HEK293 (cell line): ENCODE results near the gene DLX2.

Source experiments
- CTCF ChIA-PET: fragments of 350-600 bp; formaldehyde crosslinking; extraction: SDS; loops from one replicate; lab custom pipeline; 2021; ENCODE audit warnings: antibody characterized with exemption; lab: Yijun Ruan, JAX
- POLR2A ChIA-PET: fragments of 300-600 bp; formaldehyde crosslinking; extraction: SDS; loops from one replicate; lab custom pipeline; 2020; ENCODE audit warnings: antibody characterized with exemption, inconsistent platforms; lab: Yijun Ruan, JAX
- H3K27ac ChIP-seq: fragments of 200-500 bp; sonication (Bioruptor generic); 2 replicates; pipeline ENCODE4 v1.5.1; 2014; ENCODE audit warnings: low read depth, low read length, control low read depth, inconsistent platforms; ENCODE audit errors: extremely low read depth
- H3K36me3 ChIP-seq, 2 experiments: fragments of 200-500 bp in 1 of 2; sonication (Bioruptor generic) in 1 of 2; 1 replicate in 1 of 2; 2 replicates in 1 of 2; pipeline ENCODE4 v1.5.1; 2014 to 2017; ENCODE audit warnings: inconsistent platforms in 2 of 2, low read length in 2 of 2; ENCODE audit not compliant: control insufficient read depth in 2 of 2, insufficient read depth in 1 of 2
- H3K4me1 ChIP-seq: fragments of 200-500 bp; sonication (Bioruptor generic); 2 replicates; pipeline ENCODE4 v1.5.1; 2014; ENCODE audit warnings: mild to moderate bottlenecking, low read length, inconsistent platforms; ENCODE audit not compliant: control insufficient read depth, insufficient read depth
- H3K4me3 ChIP-seq: 2 replicates; pipeline ENCODE4 v1.5.1; 2011; ENCODE audit warnings: low read depth, mild to moderate bottlenecking, control low read depth, low read length, moderate library complexity
- H3K9me3 ChIP-seq: fragments of 200-500 bp; sonication (Bioruptor generic); 2 replicates; pipeline ENCODE4 v1.5.1; 2014; ENCODE audit warnings: low read depth, low read length, inconsistent platforms; ENCODE audit not compliant: control insufficient read depth, insufficient read depth
- HOXD13 ChIP-seq: sonication (generic); formaldehyde crosslinking; IDR thresholded peaks from 2 replicates; pipeline ENCODE4 v1.8.0; 2022; ENCODE audit warnings: missing genetic modification reagents, borderline replicate concordance
- IKZF3 ChIP-seq: fragments of 450-650 bp; IDR thresholded peaks from 2 replicates; pipeline ENCODE4 v1.5.0; 2018; ENCODE audit warnings: missing biosample characterization, mild to moderate bottlenecking, missing genetic modification characterization, moderate library complexity
- TCF7L2 ChIP-seq: IDR thresholded peaks from 2 replicates; pipeline ENCODE4 v1.6.1; 2011; ENCODE audit warnings: low read depth, mild to moderate bottlenecking, inconsistent platforms, low read length, moderate library complexity, borderline replicate concordance
- TRIM28 ChIP-seq: IDR thresholded peaks from 2 replicates; pipeline ENCODE4 v1.6.1; 2011; ENCODE audit warnings: low read length, control low read depth, borderline replicate concordance
- ZBTB20 ChIP-seq: fragments of 450-650 bp; formaldehyde crosslinking; IDR thresholded peaks from 2 replicates; pipeline ENCODE4 v1.5.1; 2016; ENCODE audit warnings: missing biosample characterization, missing genetic modification characterization
- ZBTB21 ChIP-seq: fragments of 450-650 bp; formaldehyde crosslinking; IDR thresholded peaks from 2 replicates; pipeline ENCODE4 v1.5.1; 2017; ENCODE audit warnings: missing biosample characterization, missing genetic modification characterization
- ZBTB8A ChIP-seq: fragments of 450-650 bp; formaldehyde crosslinking; IDR thresholded peaks from 2 replicates; pipeline ENCODE4 v1.5.1; 2016; ENCODE audit warnings: missing biosample characterization, missing genetic modification characterization
- ZFP69B ChIP-seq: fragments of 450-650 bp; formaldehyde crosslinking; IDR thresholded peaks from 2 replicates; pipeline ENCODE4 v1.5.1; 2016; ENCODE audit warnings: missing biosample characterization, missing genetic modification characterization
- ZNF169 ChIP-seq: fragments of 450-650 bp; formaldehyde crosslinking; IDR thresholded peaks from 2 replicates; pipeline ENCODE4 v1.5.1; 2016; ENCODE audit warnings: missing biosample characterization, missing genetic modification characterization
- ZNF341 ChIP-seq: fragments of 450-650 bp; formaldehyde crosslinking; IDR thresholded peaks from 2 replicates; pipeline ENCODE4; 2016; ENCODE audit warnings: low read depth, missing biosample characterization, missing genetic modification characterization
- ZNF354C ChIP-seq: fragments of 450-650 bp; formaldehyde crosslinking; IDR thresholded peaks from 2 replicates; pipeline ENCODE4 v1.5.1; 2016; ENCODE audit warnings: missing biosample characterization, missing genetic modification characterization, low read depth, borderline replicate concordance
- ZNF404 ChIP-seq: fragments of 450-650 bp; formaldehyde crosslinking; IDR thresholded peaks from 2 replicates; pipeline ENCODE4 v1.5.1; 2017; ENCODE audit warnings: missing biosample characterization, missing genetic modification characterization
- ZNF416 ChIP-seq: fragments of 450-650 bp; formaldehyde crosslinking; IDR thresholded peaks from 2 replicates; pipeline ENCODE4 v1.5.1; 2016; ENCODE audit warnings: missing biosample characterization, missing genetic modification characterization
- ZNF529 ChIP-seq: fragments of 450-650 bp; formaldehyde crosslinking; IDR thresholded peaks from 2 replicates; pipeline ENCODE4 v1.5.1; 2017; ENCODE audit warnings: missing genetic modification characterization, missing biosample characterization; ENCODE audit not compliant: insufficient replicate concordance
- ZNF530 ChIP-seq: fragments of 450-650 bp; formaldehyde crosslinking; IDR thresholded peaks from 2 replicates; pipeline ENCODE4 v1.5.1; 2016; ENCODE audit warnings: low read depth, missing biosample characterization, missing genetic modification characterization
- ZNF544 ChIP-seq: fragments of 450-650 bp; formaldehyde crosslinking; IDR thresholded peaks from 2 replicates; pipeline ENCODE4 v1.5.0; 2017; ENCODE audit warnings: missing biosample characterization, missing genetic modification characterization
- ZNF621 ChIP-seq: fragments of 450-650 bp; formaldehyde crosslinking; IDR thresholded peaks from 2 replicates; pipeline ENCODE4 v1.5.1; 2017; ENCODE audit warnings: missing biosample characterization, missing genetic modification characterization
- ZNF658 ChIP-seq: fragments of 450-650 bp; formaldehyde crosslinking; IDR thresholded peaks from 2 replicates; pipeline ENCODE4; 2016; ENCODE audit warnings: missing biosample characterization, missing genetic modification characterization
- ZNF660 ChIP-seq: fragments of 450-650 bp; IDR thresholded peaks from 2 replicates; pipeline ENCODE4 v1.5.1; 2018; ENCODE audit warnings: missing biosample characterization, mild to moderate bottlenecking, missing genetic modification characterization
- ZNF707 ChIP-seq: fragments of 450-650 bp; formaldehyde crosslinking; IDR thresholded peaks from 2 replicates; pipeline ENCODE4 v1.5.1; 2016; ENCODE audit warnings: missing biosample characterization, missing genetic modification characterization
- TF ChIP-seq, protein P1 (sequence below): fragments of 450-650 bp; formaldehyde crosslinking; IDR thresholded peaks from 2 replicates; pipeline ENCODE4 v1.5.1; 2016; ENCODE audit warnings: missing biosample characterization, missing genetic modification characterization, borderline replicate concordance
- TF ChIP-seq, protein P2 (sequence below): fragments of 450-650 bp; formaldehyde crosslinking; IDR thresholded peaks from 2 replicates; pipeline ENCODE4 v1.5.1; 2016; ENCODE audit warnings: missing biosample characterization, missing genetic modification characterization
- TF ChIP-seq, protein P3 (sequence below): fragments of 450-650 bp; formaldehyde crosslinking; IDR thresholded peaks from 2 replicates; pipeline ENCODE4 v1.5.1; 2016; ENCODE audit warnings: missing biosample characterization, missing genetic modification characterization
- TF ChIP-seq, protein P4 (sequence below): fragments of 450-650 bp; formaldehyde crosslinking; IDR thresholded peaks from 2 replicates; pipeline ENCODE4 v1.5.1; 2016; ENCODE audit warnings: missing biosample characterization, missing genetic modification characterization

DLX2 gene

DNA sequence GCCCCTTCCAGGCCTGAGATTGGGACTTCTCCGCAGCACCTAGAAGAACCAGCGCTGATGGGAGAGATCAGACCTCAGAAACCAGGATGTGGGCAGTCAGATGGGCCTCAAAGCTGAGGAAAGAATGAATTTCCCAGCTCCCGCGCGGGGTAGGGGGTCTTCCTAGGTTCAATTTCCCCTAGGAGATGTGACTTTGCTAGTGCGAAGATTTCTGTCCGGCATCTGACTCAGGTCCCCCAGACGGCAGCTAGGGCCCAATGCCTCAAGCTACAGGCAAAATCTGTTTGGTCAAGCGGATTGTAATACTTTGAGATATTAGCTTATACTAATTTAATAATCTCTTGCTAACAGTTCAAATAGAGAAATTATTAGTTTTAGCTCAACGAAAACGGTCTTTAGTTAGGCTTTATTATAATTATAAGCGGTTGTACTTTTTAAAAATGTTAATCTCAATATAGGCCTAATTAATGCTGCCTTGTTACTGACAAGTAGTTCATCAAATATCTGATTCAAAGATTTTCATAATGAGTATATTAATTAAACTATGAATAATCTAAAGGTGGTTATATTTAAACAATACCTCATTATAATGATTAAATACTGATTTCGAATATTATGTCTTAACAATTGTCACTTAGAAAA, 11.6 kb downstream of the DLX2 start:
- TF ChIP-seq TCF7L2: no peak
- TF ChIP-seq ZBTB8A (tag by site-specific recombination): no peak
- TF ChIP-seq ZBTB20 (tag by site-specific recombination): no peak
- TF ChIP-seq ZNF529: no peak
- TF ChIP-seq, protein P1, sequence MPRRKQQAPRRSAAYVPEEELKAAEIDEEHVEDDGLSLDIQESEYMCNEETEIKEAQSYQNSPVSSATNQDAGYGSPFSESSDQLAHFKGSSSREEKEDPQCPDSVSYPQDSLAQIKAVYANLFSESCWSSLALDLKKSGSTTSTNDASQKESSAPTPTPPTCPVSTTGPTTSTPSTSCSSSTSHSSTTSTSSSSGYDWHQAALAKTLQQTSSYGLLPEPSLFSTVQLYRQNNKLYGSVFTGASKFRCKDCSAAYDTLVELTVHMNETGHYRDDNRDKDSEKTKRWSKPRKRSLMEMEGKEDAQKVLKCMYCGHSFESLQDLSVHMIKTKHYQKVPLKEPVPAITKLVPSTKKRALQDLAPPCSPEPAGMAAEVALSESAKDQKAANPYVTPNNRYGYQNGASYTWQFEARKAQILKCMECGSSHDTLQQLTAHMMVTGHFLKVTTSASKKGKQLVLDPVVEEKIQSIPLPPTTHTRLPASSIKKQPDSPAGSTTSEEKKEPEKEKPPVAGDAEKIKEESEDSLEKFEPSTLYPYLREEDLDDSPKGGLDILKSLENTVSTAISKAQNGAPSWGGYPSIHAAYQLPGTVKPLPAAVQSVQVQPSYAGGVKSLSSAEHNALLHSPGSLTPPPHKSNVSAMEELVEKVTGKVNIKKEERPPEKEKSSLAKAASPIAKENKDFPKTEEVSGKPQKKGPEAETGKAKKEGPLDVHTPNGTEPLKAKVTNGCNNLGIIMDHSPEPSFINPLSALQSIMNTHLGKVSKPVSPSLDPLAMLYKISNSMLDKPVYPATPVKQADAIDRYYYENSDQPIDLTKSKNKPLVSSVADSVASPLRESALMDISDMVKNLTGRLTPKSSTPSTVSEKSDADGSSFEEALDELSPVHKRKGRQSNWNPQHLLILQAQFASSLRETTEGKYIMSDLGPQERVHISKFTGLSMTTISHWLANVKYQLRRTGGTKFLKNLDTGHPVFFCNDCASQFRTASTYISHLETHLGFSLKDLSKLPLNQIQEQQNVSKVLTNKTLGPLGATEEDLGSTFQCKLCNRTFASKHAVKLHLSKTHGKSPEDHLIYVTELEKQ (tag by site-specific recombination): no peak
- no peak for TF ChIP-seq ZNF544 (tag by site-specific recombination)
- no peak for TF ChIP-seq ZNF660 (tag by site-specific recombination)
- TF ChIP-seq HOXD13 (CRISPR knock-in tag): no peak
- TF ChIP-seq IKZF3 (tag by site-specific recombination): no peak
- no peak for TF ChIP-seq ZFP69B (tag by site-specific recombination)
- TF ChIP-seq, protein P2, sequence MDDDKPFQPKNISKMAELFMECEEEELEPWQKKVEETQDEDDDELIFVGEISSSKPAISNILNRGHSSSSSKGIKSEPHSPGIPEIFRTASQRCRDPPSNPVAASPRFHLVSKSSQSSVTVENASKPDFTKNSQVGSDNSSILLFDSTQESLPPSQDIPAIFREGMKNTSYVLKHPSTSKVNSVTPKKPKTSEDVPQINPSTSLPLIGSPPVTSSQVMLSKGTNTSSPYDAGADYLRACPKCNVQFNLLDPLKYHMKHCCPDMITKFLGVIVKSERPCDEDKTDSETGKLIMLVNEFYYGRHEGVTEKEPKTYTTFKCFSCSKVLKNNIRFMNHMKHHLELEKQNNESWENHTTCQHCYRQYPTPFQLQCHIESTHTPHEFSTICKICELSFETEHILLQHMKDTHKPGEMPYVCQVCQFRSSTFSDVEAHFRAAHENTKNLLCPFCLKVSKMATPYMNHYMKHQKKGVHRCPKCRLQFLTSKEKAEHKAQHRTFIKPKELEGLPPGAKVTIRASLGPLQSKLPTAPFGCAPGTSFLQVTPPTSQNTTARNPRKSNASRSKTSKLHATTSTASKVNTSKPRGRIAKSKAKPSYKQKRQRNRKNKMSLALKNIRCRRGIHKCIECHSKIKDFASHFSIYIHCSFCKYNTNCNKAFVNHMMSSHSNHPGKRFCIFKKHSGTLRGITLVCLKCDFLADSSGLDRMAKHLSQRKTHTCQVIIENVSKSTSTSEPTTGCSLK: no peak
- no peak for TF ChIP-seq ZNF416 (tag by site-specific recombination)
- TF ChIP-seq TRIM28: no peak
- no peak for TF ChIP-seq ZNF404 (tag by site-specific recombination)
- no peak for TF ChIP-seq ZBTB21
- no peak for TF ChIP-seq ZNF658 (tag by site-specific recombination)
- TF ChIP-seq ZNF621: no peak
- Histone ChIP-seq H3K9me3 (no peaks in the 10 kb centered on the region), H3K4me1 (no peaks in the 10 kb centered on the region), H3K27ac (no peak overlapping the region), H3K4me3 (no peak overlapping the region), H3K36me3 (peaks cover 0 to 28% of the 10 kb centered on the region in 2 experiments; a peak in 1 of 3 replicates)
- POLR2A ChIA-PET: interaction anchor here (1.6 kb wide), 2 partner anchors 11 to 12 kb away, joined by 4 to 5 read pairs; partner anchors contain the start of gene DLX2
- CTCF ChIA-PET: interaction anchor here (0.7 kb wide), 1 partner anchor 88 kb away, joined by 3 read pairs; no protein-coding TSS in a partner anchor

DNA sequence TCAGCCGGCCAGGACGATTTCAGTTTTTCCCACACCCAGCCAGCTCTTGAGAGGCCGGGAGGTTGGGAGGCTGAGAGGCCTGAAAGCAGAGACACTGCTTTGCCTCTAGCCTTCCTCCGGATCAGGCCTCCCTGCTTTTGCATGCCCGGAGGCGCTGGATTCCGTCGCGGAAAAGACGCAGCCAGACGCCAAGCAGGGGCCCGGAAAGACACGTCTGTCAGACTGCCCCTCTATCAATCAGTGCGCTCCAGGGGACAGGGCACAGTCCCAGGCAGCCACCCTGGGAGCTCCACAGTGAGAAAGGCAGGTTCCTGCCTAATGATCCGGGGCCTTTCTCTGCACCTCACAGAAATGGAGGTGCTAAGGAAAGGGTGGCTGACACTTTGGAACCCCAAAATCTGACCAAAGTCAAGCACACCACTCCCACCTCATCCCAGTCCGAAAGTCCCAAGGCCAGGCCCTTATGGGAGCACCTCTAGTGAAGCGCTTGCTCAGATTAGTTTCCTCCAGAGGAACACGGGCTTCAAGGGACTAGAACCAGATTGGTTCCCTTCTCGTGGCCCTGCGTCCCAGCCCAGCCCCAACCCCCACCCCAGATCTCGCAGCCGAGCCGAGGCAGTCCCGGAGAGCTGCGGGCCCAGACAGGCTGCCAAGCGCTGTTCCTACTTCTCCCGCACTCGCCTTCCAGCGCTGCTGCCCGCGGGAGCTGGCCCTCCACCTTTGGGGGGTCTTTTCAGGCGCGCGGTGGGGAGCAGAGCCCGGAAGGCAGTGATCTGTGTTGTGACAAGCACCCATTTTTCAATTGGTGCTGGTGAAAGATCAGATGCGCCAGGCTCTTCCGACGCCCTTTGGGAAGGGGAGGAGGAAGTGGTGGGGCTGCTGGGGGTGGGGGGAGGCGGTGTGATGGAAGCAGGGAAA, 12.4 kb downstream of the DLX2 start:
- peaks cover 0 to 28% of the 10 kb centered on the region in 2 experiments; a peak in 1 of 3 replicates for H3K36me3 ChIP-seq
- no peak overlapping the region for H3K4me3 ChIP-seq
- no peaks in the 10 kb centered on the region for H3K4me1 ChIP-seq
- POLR2A ChIA-PET: interaction anchor here (1.6 kb wide), 1 partner anchor 12 kb away, joined by 5 read pairs; no protein-coding TSS in a partner anchor
- H3K9me3 ChIP-seq: no peaks in the 10 kb centered on the region
- no peak overlapping the region for H3K27ac ChIP-seq
- CTCF ChIA-PET: interaction anchor here (0.7 kb wide), 1 partner anchor 89 kb away, joined by 3 read pairs; no protein-coding TSS in a partner anchor
- no peak for TF ChIP-seq ZNF530 (tag by site-specific recombination)
- no peak for TF ChIP-seq ZFP69B (tag by site-specific recombination)
- TF ChIP-seq, protein P3, sequence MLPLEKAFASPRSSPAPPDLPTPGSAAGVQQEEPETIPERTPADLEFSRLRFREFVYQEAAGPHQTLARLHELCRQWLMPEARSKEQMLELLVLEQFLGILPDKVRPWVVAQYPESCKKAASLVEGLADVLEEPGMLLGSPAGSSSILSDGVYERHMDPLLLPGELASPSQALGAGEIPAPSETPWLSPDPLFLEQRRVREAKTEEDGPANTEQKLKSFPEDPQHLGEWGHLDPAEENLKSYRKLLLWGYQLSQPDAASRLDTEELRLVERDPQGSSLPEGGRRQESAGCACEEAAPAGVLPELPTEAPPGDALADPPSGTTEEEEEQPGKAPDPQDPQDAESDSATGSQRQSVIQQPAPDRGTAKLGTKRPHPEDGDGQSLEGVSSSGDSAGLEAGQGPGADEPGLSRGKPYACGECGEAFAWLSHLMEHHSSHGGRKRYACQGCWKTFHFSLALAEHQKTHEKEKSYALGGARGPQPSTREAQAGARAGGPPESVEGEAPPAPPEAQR: no peak
- no peak for TF ChIP-seq ZNF354C (tag by site-specific recombination)
- no peak for TF ChIP-seq ZNF169 (tag by site-specific recombination)
- no peak for TF ChIP-seq ZNF341 (tag by site-specific recombination)
- no peak for TF ChIP-seq ZNF707 (tag by site-specific recombination)
- TF ChIP-seq, protein P4, sequence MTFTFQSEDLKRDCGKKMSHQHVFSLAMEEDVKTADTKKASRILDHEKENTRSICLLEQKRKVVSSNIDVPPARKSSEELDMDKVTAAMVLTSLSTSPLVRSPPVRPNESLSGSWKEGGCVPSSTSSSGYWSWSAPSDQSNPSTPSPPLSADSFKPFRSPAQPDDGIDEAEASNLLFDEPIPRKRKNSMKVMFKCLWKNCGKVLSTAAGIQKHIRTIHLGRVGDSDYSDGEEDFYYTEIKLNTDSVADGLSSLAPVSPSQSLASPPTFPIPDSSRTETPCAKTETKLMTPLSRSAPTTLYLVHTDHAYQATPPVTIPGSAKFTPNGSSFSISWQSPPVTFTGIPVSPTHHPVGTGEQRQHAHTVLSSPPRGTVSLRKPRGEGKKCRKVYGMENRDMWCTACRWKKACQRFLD: no peak
